EH (cell line): ENCODE measurements around the gene RBPJ.
A peak's percentile ranks its signal among the peaks of the same experiment; 100 is the strongest.

Source experiments
- DNase-seq: peaks from one replicate; pipeline ENCODE4 v3.0.0-alpha.2; 2015; ENCODE audit warnings: low read depth

The RBPJ gene

DNA sequence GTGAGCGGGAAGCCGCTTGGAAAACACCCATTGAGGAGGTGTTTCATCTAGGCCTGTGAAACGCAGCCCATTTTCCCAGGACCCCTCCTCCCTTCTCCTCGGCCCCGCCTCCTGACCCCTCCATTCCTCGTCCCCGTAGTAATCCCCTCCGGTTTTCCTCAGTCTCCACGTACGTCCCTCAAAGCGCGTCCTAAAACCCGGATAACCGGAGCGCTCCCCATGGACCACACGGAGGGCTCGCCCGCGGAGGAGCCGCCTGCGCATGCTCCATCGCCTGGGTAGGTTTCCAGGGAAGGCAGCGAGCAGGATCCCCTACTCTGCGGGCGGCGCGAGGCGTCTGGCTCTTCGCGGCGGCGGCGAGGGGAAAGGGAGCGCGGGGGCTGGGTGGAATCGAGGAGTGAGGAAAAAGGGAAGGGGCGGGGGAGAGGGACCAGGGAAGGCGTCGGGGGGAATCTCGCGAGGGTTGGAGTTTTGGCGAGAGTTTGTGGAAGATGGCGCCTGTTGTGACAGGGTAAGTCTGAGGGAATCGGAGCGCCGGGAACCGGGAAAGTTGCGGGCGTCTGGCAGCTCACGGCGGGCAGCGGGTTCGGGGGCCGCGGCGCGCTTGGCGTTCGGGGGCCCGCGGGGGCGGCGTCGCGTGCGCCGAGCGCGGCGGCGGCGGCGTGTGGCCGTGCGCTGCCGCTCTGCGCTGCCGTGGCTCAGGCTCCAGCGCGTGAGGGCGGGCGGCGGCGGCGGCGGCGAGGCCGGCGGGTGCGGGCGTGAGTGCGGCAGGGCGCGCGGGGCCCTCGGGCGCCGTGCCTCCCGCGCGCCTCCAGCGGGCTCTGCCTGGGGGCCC lies at the start of gene RBPJ:
Gene RBPJ (plus strand): TSS at position 477 of the 835 bp plus-strand sequence. CDS start 15 bp downstream, at position 492.
- DNase-seq: peak; percentile 97

GRCh38 chr4:26271703-26272102 lies 49.1 kb upstream of the RBPJ start:
- no peak for DNase-seq

DNA sequence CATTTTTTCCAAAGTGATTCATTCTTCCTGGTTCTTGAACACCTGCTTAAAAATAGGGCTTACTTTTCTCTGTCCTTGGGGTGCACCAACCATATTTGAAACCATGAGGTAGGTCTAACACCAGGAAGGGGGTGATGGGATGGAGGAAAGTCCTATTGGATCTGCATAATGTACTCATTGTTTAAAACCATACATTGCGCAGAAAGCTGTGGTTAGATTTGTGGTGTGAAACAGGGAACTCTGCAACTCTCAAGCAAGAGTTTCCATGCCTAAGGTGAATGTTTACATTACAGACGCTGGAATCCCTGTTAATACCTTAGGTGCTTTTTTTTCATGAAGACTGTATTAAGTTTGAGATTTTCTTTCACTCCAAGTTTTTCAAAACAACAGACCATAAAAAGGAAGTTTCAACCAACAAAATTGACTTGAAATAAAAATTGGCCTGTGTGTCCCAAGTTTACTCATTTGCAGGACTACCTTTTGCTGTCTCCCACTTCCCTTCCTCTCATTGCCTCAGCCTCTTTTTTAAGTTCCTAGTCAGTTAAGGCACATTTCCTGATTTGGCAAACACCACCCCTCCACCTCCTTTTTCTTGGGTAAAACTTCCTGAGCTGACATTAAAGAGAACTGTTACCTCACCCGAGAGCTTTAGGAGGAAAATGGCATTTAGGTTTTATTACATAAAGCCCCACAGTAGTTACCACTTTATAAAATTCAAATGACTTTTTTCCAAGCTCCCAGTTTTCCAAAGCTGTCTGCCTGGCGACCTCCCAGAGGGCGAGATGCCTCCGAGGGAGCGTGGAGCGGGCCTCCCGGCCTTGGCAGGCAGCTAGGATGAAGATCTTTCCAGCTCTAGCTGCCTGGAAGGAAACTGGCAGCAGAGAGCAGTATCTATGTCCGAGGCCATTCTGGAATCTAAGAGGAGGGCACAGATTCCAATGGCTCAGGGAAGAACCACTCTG lies 47.9 kb upstream of the RBPJ start:
- no peak for DNase-seq

GRCh38 chr4:26273616-26273980 lies 47.2 kb upstream of the RBPJ start:
- DNase-seq: no peak

GRCh38 chr4:26275281-26275680 lies 45.5 kb upstream of the RBPJ start:
- no peak for DNase-seq

DNA sequence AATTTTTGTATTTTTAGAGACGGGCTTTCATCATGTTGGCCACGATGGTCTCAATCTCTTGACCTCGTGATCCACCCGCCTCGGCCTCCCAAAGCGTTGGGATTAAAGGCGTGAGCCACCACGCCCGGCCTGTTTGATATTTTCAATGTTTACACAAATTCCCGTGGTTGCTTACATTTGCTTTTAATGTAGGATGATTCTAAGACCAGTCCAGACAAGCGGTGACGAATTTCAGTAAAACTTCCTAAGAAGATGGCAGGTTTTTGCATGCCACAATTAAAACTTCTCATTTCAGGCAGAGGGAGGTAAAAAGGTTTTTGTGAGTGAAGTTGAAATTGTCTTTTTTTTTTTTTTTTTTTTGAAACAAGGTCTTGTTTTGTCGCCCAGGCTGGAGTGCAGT lies 41.4 kb upstream of the RBPJ start:
- DNase-seq: no peak

DNA sequence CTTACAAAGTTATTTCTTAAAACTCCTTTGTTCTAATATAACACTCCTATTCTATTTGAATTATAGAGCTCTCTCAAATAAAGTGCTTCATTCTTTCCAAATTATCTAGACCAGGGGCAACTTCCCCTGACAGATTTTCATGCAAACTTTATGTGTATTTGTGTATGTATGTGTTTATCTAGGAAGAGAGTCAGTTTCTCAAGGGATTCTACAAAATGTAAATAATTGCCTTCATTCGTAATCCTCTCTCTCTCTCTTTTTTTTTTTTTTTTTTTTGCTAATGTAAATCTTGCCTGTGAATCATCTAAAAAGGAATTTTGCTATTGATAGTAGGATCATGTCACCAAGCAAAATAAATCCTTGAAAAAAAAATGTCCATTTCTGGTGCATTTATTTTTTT lies 38.9 kb upstream of the RBPJ start:
- peak; percentile 55 for DNase-seq

- no peak for DNase-seq
Measured at GRCh38 chr4:26284536-26284935, 36.3 kb upstream of the RBPJ start.

DNA sequence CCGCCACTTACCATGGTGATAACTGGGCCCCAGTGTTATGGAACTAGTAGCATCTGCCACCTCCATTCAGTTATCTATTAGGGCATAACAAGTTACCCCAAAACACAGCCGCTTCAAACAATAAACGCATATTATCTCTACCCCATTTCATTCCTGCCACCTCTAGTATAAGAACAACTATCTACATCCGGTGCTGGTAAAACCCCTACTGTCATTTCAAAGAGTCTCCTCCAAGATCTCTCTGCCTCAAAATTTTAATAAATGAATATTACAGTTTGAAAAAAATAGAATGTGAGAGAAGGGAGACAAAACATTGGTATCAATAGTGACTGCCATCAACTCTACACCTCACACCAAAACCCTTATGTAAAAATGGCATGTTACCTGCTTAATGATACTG lies 35.5 kb upstream of the RBPJ start:
- no peak for DNase-seq

DNA sequence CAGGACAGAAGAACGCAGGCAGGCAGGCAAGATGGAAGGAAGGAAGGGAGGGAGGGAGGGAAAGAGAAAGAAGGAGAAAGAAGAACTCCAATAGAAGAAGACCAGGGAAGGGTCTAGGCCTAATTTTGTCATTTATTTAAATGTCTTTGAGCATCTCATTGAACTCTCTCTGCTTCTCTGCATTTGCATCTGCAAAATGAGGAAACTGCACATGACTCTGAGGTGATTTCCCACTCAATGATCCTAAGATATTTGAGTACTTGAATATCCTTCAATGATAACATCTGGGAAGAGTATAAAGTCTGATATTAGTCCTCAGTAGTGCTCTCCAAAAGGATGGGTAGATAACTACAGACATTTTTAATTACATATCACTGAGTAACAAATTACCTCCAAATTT lies 33.1 kb upstream of the RBPJ start:
- DNase-seq: no peak

- peak; percentile 83 for DNase-seq
Measured at GRCh38 chr4:26288355-26288909, 32.4 kb upstream of the RBPJ start.

- no peak for DNase-seq
Measured at GRCh38 chr4:26289401-26289800, 31.4 kb upstream of the RBPJ start.

GRCh38 chr4:26290321-26290720 lies 30.5 kb upstream of the RBPJ start:
- no peak for DNase-seq

DNA sequence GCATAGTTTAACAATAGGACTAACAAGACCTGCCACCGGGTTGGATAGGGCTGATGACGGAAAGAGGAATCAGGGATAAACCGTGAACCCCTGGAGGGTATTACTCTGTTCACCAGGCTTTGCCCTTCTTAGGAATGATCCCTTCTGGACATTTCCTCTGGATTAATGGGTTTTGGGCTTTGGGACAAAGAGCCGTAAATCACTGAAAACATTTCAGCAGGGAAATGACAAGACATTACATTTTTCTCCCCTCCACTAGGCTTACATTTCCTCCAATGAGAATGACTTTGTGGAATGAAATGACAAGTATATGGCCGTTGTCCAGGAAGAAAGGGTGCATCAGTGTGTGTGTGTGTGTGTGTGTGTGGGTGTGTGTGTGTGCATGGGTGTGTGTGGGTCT lies 25.9 kb upstream of the RBPJ start:
- peak; percentile 37 for DNase-seq

- no peak for DNase-seq
Measured at GRCh38 chr4:26296021-26296420, 24.8 kb upstream of the RBPJ start.

DNA sequence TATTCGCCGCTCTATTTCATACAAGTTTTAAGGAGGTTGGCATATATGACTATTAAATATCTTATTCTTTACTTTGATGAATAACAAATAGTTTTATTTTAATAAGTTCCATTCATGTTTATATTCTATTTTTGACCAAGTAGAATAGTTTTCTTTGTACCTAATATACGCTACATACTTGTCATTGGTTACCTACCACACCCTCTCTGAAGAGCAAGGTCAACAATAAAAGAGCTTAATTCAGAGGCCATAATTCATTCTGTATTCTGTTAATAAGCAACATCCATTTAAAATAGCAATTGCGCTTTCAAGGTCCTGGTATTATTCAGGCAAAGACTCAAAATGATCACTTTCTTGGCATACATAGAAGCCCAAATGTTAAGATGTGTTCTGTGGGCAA lies 24.3 kb upstream of the RBPJ start:
- no peak for DNase-seq

GRCh38 chr4:26297219-26297618 lies 23.6 kb upstream of the RBPJ start:
- no peak for DNase-seq

DNA sequence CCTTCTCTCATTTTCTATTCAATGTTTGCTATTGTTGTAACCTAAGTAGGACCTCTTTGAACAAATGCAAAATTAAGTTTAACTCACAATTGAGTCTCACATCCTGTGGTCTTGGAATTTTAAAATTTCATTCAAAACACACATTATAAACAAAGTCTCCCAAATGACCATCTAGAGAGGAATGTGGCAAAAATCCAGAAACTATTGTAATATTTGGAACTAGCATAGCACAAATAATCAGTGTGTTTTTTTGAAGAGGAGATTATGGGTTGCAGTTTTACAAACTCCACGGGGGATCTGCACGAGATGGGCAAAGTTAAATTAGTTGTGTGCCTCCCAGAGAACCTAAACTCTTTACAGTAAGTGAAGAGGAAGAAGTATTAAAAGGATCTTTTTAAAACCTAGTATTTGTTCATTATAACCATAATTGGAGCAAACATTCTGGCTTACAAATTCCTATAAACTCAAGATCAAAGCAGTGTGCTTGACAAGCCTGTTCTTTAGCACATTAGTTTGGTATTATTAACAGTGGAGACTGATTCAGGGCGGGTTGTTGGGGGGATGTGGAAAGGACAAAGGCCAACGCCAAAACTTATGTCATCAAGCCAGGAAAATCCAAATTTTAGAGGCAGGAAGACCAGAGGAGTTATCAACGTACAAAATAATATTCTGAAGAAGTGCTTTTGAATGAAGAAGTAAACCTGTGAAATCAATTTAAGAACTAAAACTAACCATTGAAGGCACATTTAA lies 22.4 kb upstream of the RBPJ start:
- DNase-seq: peak; percentile 84

DNA sequence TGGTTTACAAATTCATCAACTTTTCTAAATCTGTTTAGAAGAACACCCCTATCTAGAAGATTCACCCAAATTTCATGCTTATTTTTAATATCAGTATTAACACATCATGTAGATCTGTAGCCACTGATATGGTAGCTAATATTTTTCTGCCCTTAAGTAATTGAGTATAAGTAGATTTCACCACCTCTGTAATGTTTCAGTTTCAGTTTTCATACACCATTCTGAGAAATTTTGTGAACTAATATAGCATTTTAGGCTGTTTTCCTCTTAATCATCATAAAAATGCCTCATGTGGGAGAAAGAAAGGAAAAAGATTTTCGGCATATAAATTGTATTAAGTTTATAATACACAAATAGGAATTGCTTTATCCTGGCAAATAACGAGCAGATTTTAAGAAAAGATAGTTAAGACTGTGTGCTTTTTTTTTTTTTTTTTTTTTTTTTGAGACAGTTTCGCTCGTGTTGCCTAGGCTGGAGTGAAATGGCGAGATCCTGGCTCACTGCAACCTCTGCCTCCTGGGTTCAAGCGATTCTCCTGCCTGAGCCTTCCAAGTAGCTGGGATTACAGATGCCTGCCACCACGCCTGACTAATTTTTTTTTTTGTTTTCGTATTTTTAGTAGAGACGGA lies 21.4 kb upstream of the RBPJ start:
- DNase-seq: no peak

DNA sequence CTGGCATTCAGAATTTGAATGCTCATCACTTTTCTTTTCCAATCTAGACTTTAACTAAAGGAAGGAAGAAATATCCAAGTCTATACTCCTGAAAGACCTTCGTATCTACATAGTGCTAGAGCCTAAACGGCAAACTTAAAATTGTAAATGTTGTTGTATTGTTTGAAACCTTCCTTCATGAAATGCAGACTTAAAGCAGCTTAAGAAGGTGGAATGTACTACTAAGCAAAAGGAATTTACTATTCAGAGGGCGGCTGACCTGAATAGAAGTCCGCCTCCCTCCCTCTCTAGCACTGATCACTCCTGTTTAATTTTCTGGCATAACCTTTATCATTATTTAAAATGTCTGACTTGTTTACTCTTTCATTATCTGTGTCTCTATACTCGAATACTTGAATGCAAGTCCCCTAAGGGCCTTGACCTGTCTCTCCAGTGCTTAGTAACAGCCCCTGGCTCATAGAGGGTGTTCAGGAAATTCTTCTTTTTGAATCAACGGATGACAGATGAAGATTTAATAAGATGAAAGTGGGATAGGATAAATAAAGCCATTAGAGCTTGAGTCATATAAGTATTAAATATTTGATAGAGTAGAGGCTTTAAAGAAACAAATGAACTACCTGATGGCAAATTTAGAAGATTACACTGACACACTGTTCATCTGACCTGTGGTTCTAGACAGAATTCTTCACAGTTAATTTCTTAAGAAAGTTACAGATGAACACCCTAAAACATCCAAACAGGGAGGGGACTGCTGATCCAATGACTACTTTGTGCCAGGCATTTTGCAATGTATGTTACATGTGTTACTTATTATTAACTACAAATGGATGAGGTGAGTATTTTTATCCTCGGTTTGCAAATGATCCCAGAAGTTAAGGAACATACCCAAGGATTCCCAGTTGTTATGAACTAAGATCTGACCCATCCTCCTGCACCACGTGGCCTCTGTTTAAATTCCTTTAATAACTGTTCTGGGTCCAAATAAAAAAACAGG lies 20.2 kb upstream of the RBPJ start:
- DNase-seq: peak; percentile 27
